Calu3 (cell line): ENCODE data around the gene SDR9C7. TPM values are rescaled to one million over a fixed set of nuclear protein-coding genes. Genes with fewer than 3 reads are reported as not detected.

Source experiments
- BruUV-seq: library from RNA; stranded (reverse); fragments of 400-500 nt; replicated peaks from 2 replicates; lab custom pipeline; 2021; lab: Mats Ljungman, UMichigan
- CTCF ChIA-PET: fragments of 300-600 bp; sonication (Branson Sonifier 250); formaldehyde crosslinking; loops from one replicate; lab custom pipeline; 2022; ENCODE audit warnings: antibody characterized with exemption; lab: Charles Lee
- DNase-seq: peaks from one replicate; pipeline ENCODE4 v3.0.0; 2022
- H3K27ac Mint-ChIP-seq: one replicate; pipeline ENCODE4 v1.8.0; 2022; ENCODE audit warnings: mixed read lengths; ENCODE audit not compliant: unreplicated experiment
- H3K27me3 Mint-ChIP-seq: one replicate; pipeline ENCODE4 v1.8.0; 2022; ENCODE audit warnings: mixed read lengths; ENCODE audit not compliant: unreplicated experiment
- H3K36me3 Mint-ChIP-seq: one replicate; pipeline ENCODE4 v1.8.0; 2022; ENCODE audit warnings: mild to moderate bottlenecking, moderate library complexity, mixed read lengths; ENCODE audit not compliant: insufficient read depth, unreplicated experiment
- H3K4me1 Mint-ChIP-seq: one replicate; pipeline ENCODE4 v1.8.0; 2022; ENCODE audit warnings: mild to moderate bottlenecking, low read depth, mixed read lengths; ENCODE audit not compliant: unreplicated experiment
- H3K4me3 Mint-ChIP-seq: one replicate; pipeline ENCODE4 v1.8.0; 2022; ENCODE audit warnings: mild to moderate bottlenecking, low read depth, moderate library complexity, mixed read lengths; ENCODE audit not compliant: unreplicated experiment
- H3K9me3 Mint-ChIP-seq: one replicate; pipeline ENCODE4 v1.8.0; 2022; ENCODE audit warnings: low read depth, mixed read lengths; ENCODE audit not compliant: unreplicated experiment
- intact Hi-C: fragments of 100-400 bp; cut with micrococcal nuclease; formaldehyde crosslinking; loops from one replicate; pipeline ENCODE4 v1.10.0; 2022; ENCODE audit not compliant: unreplicated experiment
- total RNA-seq: library from RNA; stranded (reverse); gene quantifications from 2 replicates; pipeline ENCODE4 v1.2.3, GENCODE V29; 2022
- TF ChIP-seq, protein P1 (sequence below): fragments of 200-600 bp; IDR thresholded peaks from one replicate; pipeline ENCODE4 v1.8.0; 2022; ENCODE audit warnings: antibody characterized with exemption; ENCODE audit not compliant: unreplicated experiment

The SDR9C7 gene
- total RNA-seq, 1 experiment from 2014 or later: not detected

DNA sequence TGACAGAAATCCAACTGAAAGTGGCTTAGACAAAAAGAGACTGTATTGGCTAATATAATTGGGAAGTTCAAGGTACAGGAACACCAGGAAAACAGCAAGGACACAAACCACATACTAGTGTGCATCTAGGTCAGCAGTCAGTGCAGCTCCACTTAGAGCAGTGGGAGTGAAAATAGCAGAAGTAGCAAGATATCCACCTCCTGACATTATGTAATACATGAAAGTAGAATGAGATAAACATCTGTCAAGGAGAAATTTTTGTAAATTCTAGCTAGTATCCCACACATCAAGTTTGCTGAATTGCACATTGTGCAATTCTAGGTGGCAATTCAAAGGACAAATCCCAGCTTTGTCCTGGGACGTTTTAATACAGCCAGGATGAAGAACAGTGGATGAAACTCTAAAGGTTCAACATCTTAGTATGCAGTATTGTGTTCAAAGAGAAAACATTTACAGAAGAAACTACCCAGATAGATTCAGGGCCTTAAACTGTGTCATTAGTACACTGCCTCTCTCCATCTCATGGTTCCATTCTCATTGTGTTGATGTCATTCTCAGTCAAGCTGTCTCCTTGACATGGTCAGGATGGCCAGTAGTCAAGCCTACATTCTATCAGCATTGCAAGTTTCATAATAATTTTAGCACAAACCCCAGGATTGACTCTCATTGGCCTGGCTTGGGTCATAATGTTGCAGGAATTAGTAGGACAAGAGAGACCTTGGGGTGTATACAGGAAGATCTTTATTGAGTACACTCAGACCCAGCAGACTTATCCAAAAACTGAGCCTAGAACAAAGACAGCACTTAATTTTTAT, 56.8 kb downstream of the SDR9C7 start:
- intact Hi-C loops: no loop called here
- Mint-ChIP-seq H3K27me3 (peaks cover 60% of the 10 kb centered on the region), H3K4me3 (no peak overlapping the region), H3K36me3 (no peaks in the 10 kb centered on the region), H3K27ac (no peak overlapping the region), H3K4me1 (peaks cover 4% of the 10 kb centered on the region), H3K9me3 (no peaks in the 10 kb centered on the region)
- CTCF ChIA-PET: no interaction called here
- no TSS peak for BruUV-seq
- TF ChIP-seq, protein P1, sequence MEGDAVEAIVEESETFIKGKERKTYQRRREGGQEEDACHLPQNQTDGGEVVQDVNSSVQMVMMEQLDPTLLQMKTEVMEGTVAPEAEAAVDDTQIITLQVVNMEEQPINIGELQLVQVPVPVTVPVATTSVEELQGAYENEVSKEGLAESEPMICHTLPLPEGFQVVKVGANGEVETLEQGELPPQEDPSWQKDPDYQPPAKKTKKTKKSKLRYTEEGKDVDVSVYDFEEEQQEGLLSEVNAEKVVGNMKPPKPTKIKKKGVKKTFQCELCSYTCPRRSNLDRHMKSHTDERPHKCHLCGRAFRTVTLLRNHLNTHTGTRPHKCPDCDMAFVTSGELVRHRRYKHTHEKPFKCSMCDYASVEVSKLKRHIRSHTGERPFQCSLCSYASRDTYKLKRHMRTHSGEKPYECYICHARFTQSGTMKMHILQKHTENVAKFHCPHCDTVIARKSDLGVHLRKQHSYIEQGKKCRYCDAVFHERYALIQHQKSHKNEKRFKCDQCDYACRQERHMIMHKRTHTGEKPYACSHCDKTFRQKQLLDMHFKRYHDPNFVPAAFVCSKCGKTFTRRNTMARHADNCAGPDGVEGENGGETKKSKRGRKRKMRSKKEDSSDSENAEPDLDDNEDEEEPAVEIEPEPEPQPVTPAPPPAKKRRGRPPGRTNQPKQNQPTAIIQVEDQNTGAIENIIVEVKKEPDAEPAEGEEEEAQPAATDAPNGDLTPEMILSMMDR: no peak
- no peak for DNase-seq

DNA sequence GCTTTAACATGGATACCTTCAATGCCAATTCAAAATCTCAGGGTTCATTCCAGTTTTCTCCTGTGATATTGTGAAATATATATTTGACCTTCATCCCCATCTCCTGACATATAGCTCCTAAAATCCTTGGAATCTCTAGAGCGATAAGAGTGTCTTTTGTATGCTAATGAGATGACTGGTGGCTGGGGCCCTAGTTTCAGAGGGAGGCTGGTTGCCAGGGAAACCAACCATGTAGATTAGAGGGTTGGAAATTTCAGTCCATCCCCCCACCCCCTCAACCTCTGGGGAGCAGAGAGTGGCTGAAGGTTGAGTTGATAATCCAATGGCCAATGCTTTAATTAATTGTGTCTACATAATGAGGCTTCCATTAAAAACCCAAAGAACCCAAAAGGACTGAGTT, 59.4 kb downstream of the SDR9C7 start:
- H3K9me3 Mint-ChIP-seq: no peaks in the 10 kb centered on the region
- BruUV-seq: no TSS peak

DNA sequence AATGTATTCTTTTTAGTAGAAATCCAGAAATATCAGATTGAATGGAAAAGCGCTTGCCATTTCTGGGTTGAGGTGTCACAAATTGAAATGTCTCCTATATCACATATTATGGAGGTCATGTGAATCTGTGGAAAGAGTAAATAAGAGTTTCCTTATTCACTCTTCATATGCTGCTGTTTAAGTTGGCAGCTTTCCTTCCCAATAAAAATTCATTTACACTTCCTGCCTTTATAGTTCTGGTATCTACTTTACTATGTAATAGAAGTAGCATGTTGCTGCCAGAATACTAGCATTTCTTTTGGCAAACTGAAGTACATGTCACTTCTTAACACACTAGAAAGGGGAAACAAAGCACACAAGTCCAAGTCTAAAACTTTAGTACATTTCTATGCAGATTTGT, 60.8 kb downstream of the SDR9C7 start:
- H3K27ac Mint-ChIP-seq: no peak overlapping the region
- no peaks in the 10 kb centered on the region for H3K9me3 Mint-ChIP-seq
- no peaks in the 10 kb centered on the region for H3K4me1 Mint-ChIP-seq
- H3K36me3 Mint-ChIP-seq: no peaks in the 10 kb centered on the region
- intact Hi-C loops: no loop called here
- DNase-seq: no peak
- CTCF ChIA-PET: no interaction called here
- TF ChIP-seq, protein P1: no peak
- no TSS peak for BruUV-seq
- H3K27me3 Mint-ChIP-seq: peaks cover 63% of the 10 kb centered on the region
- H3K4me3 Mint-ChIP-seq: no peak overlapping the region

More for the DNA sequence above, 59.4 kb downstream of the SDR9C7 start:
- TF ChIP-seq, protein P1: no peak
- DNase-seq: no peak
- Mint-ChIP-seq H3K36me3 (no peaks in the 10 kb centered on the region), H3K27me3 (peaks cover 71% of the 10 kb centered on the region), H3K4me3 (no peak overlapping the region), H3K4me1 (no peaks in the 10 kb centered on the region), H3K27ac (no peak overlapping the region)
- CTCF ChIA-PET: no interaction called here
- intact Hi-C loops: no loop called here

Other genes with a start within 250 kb of the SDR9C7 start
- 435 and 437 TPM in 2 replicates for gene PTGES3, start 246.1 kb downstream of the SDR9C7 start, total RNA-seq
- 771 and 835 TPM in 2 replicates for gene NACA, start 209.1 kb downstream of the SDR9C7 start, total RNA-seq
- 35.3 and 39.7 TPM in 2 replicates for gene PRIM1, start 182.1 kb downstream of the SDR9C7 start, total RNA-seq
- 0.26 and 0.56 TPM in 2 replicates for gene HSD17B6, start 171.1 kb downstream of the SDR9C7 start, total RNA-seq
- gene RDH16, start 23.2 kb upstream of the SDR9C7 start, total RNA-seq: 0.24 and 0.28 TPM in 2 replicates
- gene ZBTB39, start 72.1 kb upstream of the SDR9C7 start, total RNA-seq: 10.8 and 11.0 TPM in 2 replicates
- not detected in 2 replicates for gene TAC3, start 82.1 kb upstream of the SDR9C7 start, total RNA-seq
- gene MYO1A, start 115.7 kb upstream of the SDR9C7 start, total RNA-seq: 0.31 and 1.5 TPM in 2 replicates
- gene NEMP1, start 144.4 kb upstream of the SDR9C7 start, total RNA-seq: 60.4 and 63.2 TPM in 2 replicates
- 21.3 and 25.6 TPM in 2 replicates for gene NAB2, start 154.7 kb upstream of the SDR9C7 start, total RNA-seq
- gene STAT6, start 177.0 kb upstream of the SDR9C7 start, total RNA-seq: 213 and 243 TPM in 2 replicates
- 12.4 and 16.6 TPM in 2 replicates for gene LRP1, start 194.1 kb upstream of the SDR9C7 start, total RNA-seq
- gene LRP1-AS, start 213.2 kb upstream of the SDR9C7 start, total RNA-seq: not detected in 2 replicates